ENCODE measurements around the gene AFAP1. TPM values are rescaled to one million over a fixed set of nuclear protein-coding genes. Genes with fewer than 3 reads are reported as not detected.

Gene AFAP1
- total RNA-seq, 4 donors from 2014 or later = 8.2 to 55.0 (median 28.9) TPM

DNA sequence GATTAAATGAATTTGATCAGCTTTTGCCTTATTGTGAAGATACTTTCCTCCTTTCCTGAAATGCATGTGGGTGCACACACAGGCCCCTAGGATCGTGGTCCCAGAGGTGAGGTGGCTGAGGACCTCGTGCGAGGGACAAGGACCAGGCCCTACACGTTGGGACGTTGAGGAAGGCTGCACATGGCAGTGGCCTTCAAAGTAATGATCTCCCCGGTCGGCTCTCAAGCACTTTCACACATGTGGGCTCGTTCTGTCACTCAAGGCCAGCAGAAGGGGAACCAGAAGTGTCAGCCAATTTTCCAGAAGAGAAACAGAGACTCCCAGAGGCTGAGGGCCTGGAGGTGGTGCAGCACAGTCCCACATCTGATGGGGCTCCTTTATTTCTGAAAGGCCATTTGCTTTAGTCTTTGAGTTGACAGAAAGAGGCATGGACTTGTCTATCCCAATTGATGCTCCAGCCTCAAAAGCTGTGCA is 196.8 kb downstream of the AFAP1 start:
- intact Hi-C loops (cut with DNase I; ENCODE audit: low total_unique reads) = no loop called here

DNA sequence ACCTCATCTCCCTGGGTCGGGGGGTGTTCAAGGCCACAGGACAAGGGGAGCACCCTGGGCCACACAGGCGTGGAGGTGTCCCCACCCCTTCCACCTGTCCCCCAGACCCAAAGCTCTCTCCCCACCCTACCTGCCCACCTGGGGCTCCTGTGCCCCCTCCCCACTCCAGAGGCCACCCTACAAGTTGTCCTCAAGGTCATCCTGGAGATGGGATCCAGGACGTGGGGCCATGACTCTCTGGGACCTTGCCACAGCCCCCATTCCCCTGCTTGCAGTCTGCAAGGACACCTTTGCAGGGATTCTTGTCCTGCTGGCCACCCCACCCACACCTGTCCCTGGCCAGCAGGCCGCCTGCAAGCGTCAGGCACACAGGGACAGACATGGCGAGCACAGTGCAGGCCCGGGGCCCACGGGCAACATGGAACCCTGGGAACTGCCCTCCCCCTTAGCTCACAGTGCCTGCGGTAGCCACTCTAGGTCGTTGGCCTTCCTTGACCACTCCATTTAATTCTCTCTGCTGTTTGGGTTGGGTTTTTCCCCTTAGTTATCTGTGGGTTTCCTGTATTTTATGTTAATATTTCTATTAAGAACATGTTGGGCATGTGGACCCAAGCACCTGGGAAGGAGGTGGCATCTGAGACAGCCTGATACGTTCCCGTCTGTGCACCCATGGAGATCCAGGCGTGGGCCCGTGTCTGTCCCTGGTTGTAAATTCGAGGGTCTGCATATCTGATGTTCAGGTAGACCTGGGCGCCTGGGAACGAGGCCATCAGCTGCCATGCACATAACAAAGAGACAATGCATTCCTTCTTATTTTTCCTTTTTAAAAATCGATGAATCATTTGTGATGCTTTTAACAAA is 197.5 kb downstream of the AFAP1 start:
- Histone ChIP-seq H3K27me3 (no peaks in the 10 kb centered on the region), H3K27ac (no peak overlapping the region), H3K4me1 (no peaks in the 10 kb centered on the region), H3K4me3 (no peak overlapping the region), H3K9me3 (no peaks in the 10 kb centered on the region), H3K36me3 (no peaks in the 10 kb centered on the region)
- no peak for DNase-seq
- no peak for TF ChIP-seq POLR2A (IDR thresholded peaks at IDR 0.05)
- TF ChIP-seq, protein P1, sequence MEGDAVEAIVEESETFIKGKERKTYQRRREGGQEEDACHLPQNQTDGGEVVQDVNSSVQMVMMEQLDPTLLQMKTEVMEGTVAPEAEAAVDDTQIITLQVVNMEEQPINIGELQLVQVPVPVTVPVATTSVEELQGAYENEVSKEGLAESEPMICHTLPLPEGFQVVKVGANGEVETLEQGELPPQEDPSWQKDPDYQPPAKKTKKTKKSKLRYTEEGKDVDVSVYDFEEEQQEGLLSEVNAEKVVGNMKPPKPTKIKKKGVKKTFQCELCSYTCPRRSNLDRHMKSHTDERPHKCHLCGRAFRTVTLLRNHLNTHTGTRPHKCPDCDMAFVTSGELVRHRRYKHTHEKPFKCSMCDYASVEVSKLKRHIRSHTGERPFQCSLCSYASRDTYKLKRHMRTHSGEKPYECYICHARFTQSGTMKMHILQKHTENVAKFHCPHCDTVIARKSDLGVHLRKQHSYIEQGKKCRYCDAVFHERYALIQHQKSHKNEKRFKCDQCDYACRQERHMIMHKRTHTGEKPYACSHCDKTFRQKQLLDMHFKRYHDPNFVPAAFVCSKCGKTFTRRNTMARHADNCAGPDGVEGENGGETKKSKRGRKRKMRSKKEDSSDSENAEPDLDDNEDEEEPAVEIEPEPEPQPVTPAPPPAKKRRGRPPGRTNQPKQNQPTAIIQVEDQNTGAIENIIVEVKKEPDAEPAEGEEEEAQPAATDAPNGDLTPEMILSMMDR (IDR thresholded peaks at IDR 0.05) = no peak
- intact Hi-C loops (cut with DNase I; ENCODE audit: low total_unique reads) = no loop called here

More for the DNA sequence above, 196.8 kb downstream of the AFAP1 start:
- Histone ChIP-seq H3K27me3 (no peaks in the 10 kb centered on the region), H3K27ac (no peak overlapping the region), H3K4me1 (no peaks in the 10 kb centered on the region), H3K36me3 (no peaks in the 10 kb centered on the region), H3K4me3 (no peak overlapping the region), H3K9me3 (no peaks in the 10 kb centered on the region)
- TF ChIP-seq POLR2A (IDR thresholded peaks at IDR 0.05) = no peak
- TF ChIP-seq, protein P1 (IDR thresholded peaks at IDR 0.05) = no peak
- no peak for DNase-seq

DNA sequence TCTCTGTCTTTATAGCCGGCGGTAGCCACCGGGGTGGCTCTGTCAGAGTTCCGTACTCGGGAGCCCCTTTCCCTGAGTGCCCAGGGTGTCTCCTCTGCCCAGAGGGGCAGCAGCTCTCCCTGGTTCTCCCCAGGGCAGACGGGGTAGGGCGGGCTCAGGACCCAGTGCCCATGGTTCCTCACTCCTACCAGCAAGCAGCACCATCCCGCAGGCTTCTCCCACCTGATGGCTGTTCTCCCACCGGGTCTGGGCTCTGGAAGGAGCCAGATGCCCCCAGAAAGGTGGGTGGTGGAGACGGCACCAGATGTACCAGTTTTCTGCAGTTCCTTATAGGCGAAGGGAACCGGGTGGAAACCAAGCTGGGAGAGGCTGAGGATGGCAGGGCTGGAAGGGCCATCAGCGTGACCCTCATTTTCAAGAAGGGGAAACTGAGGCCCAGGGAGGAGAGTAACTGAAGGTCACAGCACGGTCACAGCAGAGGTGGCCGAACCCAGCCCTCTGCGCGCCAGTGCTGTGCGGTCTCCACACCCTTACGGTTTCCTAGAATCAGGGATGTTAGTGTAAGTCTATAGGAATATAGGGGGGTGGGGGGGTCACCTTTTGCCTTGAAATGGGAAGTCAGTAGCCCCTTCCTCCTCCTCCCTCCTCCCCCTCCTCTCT is 198.7 kb downstream of the AFAP1 start:
- DNase-seq = no peak
- Histone ChIP-seq H3K9me3 (no peaks in the 10 kb centered on the region), H3K4me1 (no peaks in the 10 kb centered on the region), H3K4me3 (no peak overlapping the region), H3K36me3 (no peaks in the 10 kb centered on the region), H3K27me3 (no peaks in the 10 kb centered on the region), H3K27ac (no peak overlapping the region)
- TF ChIP-seq, protein P1 (IDR thresholded peaks at IDR 0.05) = no peak
- no peak for TF ChIP-seq POLR2A (IDR thresholded peaks at IDR 0.05)
- intact Hi-C loops (cut with DNase I; ENCODE audit: low total_unique reads) = no loop called here

DNA sequence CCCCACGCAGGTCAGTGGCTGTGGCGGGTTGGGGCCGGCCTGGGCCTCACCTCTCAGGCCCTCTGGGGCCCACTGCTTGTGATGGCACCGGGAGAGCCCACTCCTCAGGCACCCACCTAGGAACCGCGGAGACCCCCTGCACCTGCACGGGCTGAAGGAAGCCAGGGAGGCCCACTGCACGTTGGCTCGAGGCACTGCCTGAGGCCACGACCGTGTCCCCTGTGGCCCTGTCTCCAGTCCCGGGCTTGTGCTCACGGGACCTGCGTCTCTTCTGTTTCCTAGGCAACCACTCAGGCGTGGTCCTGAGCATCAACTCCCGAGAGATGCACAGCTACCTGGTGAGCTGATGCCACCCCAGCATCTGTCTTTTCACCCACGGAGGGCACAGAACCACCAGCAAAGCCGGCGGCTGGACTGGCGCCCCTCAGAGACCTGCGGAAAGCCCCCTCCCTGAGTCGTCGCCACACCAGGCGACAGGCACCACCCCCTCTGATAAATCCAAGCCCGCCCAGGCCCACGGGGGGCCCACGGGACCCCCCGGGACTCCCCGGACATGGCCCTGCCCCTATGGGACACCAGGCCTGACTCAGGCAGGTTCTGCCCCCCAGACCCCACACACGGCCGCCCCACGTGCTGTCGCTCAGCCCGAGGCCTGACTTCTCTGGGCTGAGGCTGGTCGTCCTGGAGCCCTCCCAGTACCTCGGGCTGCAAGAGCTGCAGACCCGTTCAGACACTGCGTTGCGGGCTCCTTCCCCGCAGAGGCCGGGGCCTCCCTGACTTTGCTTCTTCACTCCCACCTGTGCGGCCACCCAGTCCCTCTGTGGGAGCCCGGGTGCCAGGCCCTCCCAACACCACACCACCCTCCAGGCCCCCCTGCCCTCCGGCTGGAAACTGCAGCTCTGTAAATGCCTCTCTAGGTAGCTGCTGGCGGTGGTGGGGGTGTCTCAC is 199.5 kb downstream of the AFAP1 start:
- TF ChIP-seq, protein P1 (IDR thresholded peaks at IDR 0.05) = no peak
- TF ChIP-seq POLR2A (IDR thresholded peaks at IDR 0.05) = no peak
- Histone ChIP-seq H3K9me3 (no peaks in the 10 kb centered on the region), H3K4me3 (no peak overlapping the region), H3K36me3 (no peaks in the 10 kb centered on the region), H3K4me1 (no peaks in the 10 kb centered on the region), H3K27ac (no peak overlapping the region), H3K27me3 (no peaks in the 10 kb centered on the region)
- no peak for DNase-seq
- intact Hi-C loops (cut with DNase I; ENCODE audit: low total_unique reads) = no loop called here

Data from uterus (tissue), 4 donors.